ENCODE measurements around the gene RPS8.
"Not testable (repeated sequence)": the region's sequence is repeated elsewhere in the genome, so short reads cannot be mapped to it uniquely, and the experiment has no call there.

RPS8 gene

DNA sequence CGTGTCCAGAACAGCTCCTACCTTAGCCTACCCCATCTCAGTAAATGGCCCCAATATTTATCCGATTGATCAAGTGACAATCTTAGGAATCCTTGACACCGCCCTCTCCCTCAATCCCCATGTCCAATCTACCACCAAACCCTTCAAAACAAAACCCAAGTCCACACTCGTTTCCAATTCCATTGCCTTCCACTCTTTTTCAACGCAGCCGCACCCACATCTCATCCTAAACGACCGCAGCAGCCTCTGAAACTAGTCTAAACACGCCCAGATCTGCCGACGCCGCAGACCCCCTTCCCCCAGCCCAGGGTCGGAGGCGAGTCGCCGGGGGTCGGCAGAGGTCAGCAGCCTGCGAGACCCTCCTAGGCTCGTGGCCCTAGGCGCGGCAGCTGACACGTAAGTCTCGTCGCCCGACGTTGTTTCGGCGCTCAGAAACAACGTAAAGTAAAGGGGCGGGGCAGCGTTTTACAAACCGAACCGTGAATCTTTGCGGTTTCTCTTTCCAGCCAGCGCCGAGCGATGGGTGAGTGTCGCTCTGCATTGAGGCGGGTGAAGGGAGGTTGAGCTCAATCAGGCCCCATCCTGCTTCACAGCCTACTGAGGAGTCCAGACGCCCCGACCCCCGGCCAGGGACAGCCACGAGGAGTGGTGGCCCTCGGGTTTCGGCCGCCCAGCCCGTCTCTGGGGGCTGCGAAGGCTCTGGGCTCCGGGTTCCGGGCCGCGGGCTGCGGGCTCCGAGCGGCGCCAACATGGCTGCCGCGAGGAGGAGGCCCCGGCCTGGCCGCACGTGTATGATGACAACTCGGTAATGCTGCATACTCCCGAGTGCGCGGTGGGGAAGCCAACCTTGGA, at the start of gene RPS8:
TSS of gene RPS8 (plus strand) at position 463 of the 852 bp plus-strand sequence. CDS start at position 520, 57 bp downstream.
- DNase-seq: peak; percentile 94

DNA sequence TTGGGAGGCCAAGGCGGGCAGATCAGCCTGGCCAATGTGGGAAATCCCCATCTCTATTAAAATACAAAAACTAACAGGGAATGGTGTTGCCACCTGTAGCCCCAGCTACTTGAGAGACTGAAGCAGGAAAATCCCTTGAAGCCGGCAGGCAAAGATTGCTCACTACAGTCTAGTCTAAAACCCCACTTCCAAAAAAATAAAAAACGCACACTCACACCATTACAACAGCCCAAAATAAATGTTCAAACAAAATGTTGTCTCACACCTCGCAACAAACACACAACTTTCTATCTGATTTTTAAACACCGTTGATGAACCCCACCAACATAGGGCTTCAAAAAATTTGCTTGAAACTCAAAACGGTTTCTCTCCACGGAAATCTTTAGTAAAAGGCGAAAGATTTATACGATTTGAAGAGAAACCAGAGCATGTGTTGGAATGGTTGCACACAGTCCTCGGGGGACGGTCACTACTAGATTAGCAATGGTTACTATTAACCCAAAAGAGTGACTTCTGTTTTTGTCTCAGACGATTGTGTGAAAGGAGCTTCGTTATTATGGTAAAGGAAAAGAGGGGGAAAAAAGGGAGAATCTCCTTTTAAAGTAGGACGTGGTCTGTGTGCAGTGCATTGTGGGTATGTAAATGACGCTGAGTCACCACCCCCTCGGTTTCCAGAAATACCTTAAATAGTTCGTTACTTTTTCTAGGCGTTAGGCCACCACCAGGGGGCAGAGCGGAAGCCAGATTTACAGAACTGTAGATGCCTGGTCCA, 44.4 kb upstream of the RPS8 start, which contains the start of gene RNU5D-1:
TSS of gene RNU5D-1 (minus strand) at position 430 of the 772 bp plus-strand sequence.
- DNase-seq: peak; percentile 96

GRCh38 chr1:44733365-44733764, 42.0 kb upstream of the RPS8 start:
- DNase-seq: no peak

- no peak for DNase-seq
Measured at GRCh38 chr1:44733784-44734183, 41.6 kb upstream of the RPS8 start.

GRCh38 chr1:44735992-44736391, 39.3 kb upstream of the RPS8 start:
- DNase-seq: no peak

- not testable (repeated sequence) for DNase-seq
Measured at GRCh38 chr1:44738953-44739306, 36.4 kb upstream of the RPS8 start.

DNA sequence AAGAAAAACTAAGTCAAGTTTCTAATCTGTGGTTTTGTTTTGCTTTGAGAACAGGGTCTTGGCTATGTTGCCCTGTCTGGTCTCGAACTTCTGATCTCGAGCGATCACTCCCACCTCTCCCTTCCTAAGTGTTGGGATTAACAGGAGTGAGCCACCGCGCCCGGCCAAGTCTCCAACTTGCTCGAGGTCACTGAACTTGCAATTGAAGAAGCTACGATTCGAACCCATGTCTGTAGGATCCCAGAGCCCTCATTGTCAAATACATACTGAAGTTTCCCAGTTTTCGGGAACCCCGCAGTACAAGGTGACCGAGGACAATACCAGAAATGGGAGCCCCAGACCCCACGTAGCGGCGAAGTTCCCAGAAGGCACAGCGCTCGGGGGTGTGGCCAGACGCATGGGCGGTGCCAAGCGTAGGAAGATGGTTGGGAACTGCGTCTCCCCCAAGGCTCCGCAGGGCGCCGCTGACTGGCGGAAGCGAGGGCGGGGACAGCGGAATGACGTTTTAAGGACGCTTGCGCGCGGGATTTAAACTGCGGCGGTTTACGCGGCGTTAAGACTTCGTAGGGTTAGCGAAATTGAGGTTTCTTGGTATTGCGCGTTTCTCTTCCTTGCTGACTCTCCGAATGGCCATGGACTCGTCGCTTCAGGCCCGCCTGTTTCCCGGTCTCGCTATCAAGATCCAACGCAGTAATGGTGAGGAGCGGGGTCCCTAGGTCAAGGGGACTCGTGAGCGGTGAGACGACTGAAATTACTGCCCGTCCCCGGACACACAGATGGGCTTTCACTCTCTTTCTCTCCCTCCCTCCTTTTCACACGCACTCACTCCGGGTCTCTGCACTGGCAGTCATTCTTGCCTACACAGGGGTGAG, 35.8 kb upstream of the RPS8 start, which contains the start of gene KIF2C:
TSS of gene KIF2C (plus strand) at position 531 of the 872 bp plus-strand sequence. CDS start at position 627, 96 bp downstream.
- DNase-seq: peak; percentile 98

- no peak for DNase-seq
Measured at GRCh38 chr1:44740179-44740617, 35.1 kb upstream of the RPS8 start.

- no peak for DNase-seq
Measured at GRCh38 chr1:44743211-44743610, 32.1 kb upstream of the RPS8 start.

GRCh38 chr1:44747878-44748277, 27.5 kb upstream of the RPS8 start:
- DNase-seq: no peak

DNA sequence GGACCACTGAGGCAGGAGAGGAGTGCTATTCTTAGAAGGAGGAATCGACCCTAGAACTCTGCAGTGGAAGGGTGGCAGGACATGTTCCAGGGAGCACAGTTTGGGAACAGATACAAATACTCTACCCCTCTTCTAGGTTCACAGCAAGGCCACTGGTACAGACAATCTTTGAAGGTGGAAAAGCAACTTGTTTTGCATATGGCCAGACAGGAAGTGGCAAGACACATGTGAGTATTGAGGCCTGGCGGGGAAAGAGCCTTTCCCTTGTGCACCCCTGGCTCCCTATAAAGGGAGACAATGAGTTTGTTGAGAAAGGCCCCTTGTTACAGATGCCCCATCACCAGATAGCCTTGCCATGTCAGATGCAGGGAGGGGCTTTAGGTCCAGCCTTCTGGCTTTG, 17.9 kb upstream of the RPS8 start:
- no peak for DNase-seq

- DNase-seq: no peak
Measured at GRCh38 chr1:44759077-44759476, 16.3 kb upstream of the RPS8 start.

DNA sequence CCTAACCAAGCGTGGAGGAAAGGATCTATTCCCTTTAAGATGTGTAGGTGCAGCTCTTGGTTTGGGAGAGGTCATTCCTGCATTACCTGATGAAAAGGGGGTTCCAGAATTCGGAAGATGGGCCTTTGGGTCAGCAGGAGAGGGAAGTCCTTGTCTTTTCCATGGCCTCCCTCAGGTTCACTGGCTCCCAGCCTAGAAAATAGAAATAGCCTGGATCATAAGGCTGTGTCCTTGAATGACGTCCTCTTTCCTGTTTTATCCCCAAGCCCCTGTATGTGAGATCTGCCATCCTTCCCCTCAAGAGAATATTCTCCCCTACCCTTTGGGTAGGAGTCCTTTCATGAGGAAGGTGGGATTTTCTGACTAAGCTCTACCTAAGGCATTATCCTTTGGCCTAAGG, 14.5 kb upstream of the RPS8 start:
- no peak for DNase-seq

GRCh38 chr1:44766421-44766820, 8.9 kb upstream of the RPS8 start:
- not testable (repeated sequence) for DNase-seq

DNA sequence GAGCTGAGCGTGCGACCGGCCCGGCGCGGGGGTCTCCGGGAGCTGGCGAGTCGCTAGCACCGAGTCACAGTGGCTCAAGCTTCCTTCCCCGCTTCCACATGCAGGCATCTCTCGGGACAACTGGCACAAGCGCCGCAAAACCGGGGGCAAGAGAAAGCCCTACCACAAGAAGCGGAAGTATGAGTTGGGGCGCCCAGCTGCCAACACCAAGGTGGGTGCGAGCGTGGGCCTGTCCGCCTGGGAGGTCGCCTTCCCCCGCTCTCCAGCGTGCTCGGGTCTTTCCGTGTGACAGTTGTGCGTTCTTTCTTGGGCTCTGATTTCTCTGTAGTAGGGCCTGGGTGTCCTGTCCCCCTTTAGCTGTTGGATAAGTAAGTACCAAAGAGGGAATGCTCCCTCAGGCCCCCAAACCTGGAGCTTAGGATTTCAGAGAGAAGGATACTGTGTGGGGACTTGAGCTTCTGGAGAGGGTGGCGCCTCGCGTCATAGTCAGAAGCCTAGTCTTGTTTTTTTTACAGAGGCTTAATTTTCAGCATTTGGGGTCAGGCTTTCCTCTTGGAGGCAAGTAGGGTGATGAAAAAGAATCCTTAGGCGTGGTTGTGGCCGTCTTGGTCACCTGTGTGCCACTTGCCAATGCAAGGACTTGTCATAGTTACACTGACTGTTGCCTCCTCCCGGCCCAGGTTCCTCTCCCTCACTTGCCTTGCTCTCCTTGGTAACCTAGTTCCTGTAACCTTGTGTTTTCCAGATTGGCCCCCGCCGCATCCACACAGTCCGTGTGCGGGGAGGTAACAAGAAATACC, 790 bp downstream of the RPS8 start:
- peak; percentile 32 for DNase-seq

GRCh38 chr1:44776730-44777068, 1.4 kb downstream of the RPS8 start:
- no peak for DNase-seq

GRCh38 chr1:44777547-44777946, 2.2 kb downstream of the RPS8 start:
- no peak for DNase-seq

DNA sequence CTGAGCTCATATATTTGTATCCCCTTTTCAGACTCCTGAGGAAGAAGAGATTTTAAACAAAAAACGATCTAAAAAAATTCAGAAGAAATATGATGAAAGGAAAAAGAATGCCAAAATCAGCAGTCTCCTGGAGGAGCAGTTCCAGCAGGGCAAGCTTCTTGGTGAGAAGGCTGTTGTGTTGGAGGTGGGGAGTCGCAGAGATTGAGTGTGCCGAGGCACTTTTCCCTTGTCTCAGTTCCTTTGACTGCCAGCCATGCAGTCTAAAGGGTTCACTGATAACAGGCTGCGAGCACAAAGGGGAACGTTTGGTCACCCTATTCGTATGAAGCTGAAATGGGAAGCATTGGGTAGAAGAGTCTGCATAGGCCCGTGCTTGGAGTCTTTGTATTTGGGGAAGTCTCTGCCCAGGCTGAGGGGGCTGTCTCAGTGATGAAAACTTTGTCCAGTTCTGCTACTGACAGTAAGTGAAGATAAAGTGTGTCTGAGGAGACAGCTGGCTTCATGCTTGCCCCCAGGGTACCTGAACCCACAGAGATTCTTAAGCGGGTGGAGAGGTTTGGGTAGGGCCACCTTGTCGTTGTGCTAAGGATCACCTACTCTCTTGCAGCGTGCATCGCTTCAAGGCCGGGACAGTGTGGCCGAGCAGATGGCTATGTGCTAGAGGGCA, 2.8 kb downstream of the RPS8 start:
- no peak for DNase-seq

DNA sequence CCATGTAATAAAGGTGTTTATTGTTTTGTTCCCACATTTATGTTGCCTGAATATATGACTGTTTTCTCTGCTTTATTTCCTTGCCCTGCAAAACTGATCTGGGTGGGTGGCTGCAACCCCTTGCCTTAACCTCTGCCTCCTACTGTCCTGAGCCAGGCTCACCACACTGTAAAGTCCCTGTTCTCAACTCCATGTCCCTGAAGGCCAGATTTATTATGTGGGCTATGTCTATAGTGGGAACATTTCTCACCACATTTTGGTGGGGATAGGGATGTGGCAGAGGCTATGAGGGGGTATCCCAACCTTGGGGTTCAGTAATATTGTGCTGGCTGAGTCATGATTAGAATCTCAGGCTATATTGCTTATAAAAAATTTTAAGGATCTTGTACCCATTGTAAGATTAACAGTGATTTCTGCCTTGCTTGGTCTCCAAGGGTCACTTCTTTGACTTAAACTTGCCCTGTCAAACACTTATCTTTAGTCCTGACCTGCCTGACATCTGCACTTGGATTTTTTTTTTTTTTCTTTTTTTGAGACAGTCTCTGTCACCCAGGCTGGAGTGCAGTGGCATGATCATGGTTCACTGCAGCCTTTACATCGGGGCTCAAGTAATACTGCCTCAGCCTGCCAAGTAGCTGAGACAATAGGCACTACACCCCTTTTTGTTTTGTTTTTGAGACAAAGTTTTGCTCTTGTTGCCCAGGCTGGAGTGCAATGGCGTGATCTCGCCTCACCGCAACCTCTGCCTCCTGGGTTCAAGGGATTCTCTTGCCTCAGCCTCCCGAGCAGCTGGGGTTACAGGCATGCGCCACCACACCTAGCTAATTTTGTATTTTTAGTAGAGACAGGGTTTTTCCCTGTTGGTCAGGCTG, 3.6 kb downstream of the RPS8 start:
- no peak for DNase-seq

DNA sequence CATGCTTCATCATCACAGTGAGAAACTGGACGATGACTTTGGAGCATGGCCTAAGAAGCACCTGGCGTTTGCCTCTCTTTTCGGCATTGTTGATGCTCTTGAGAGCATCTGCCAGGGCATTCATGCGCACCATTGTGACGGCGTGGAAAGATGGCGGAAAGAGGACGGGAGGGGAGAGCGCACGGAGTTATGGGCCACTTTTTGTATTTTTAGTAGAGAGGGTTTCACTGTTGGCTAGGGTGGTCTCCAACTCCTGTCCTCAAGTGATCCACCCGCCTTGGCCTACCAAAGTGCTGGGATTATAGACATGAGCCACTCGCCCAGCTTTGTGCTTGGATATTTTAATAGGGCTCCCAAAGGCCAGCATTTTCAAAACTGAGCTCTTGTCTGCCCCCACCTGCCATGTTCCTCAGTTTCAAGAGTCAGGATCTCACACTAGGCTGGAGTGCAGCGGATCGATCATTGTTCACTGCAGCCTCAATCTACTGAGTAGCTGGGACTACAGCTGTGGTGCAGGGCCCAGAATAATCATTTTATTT, 5.3 kb downstream of the RPS8 start:
- no peak for DNase-seq

Measured in activated CD4-positive, alpha-beta T cell treated with anti-CD3 and anti-CD28 coated beads, Interleukin-2, amount 50 U/mL, for 16 hours (primary cell).